CD4-positive, alpha-beta T cell (primary cell): ENCODE data around the gene ME3. TPM values are rescaled to one million over a fixed set of nuclear protein-coding genes. Genes with fewer than 3 reads are reported as not detected.

Experiments
- ATAC-seq: fragments of 200-7000 bp; cut with Tn5 transposase; one replicate; pipeline ENCODE4 v1.10.0; 2022; ENCODE audit warnings: mild to moderate bottlenecking; ENCODE audit not compliant: poor library complexity
- CTCF ChIA-PET: fragments of 350-600 bp; sonication (Branson Sonifier 250); formaldehyde crosslinking; loops from one replicate; lab custom pipeline; 2021; ENCODE audit warnings: antibody characterized with exemption, inconsistent platforms; lab: Charles Lee
- POLR2A ChIA-PET: fragments of 350-600 bp; sonication (Branson Sonifier 250); formaldehyde crosslinking; loops from one replicate; lab custom pipeline; 2021; ENCODE audit warnings: antibody characterized with exemption, inconsistent platforms; lab: Charles Lee
- DNase-seq, 14 experiments: peaks; one replicate each; pipeline ENCODE4 v3.0.0-alpha.2; 2013 to 2020; ENCODE audit warnings: mixed read lengths in 2 of 14
- H3K27ac ChIP-seq, 2 donors: one replicate each; pipeline versions ENCODE4 v1.5.1 to v1.7.0; 2013; ENCODE audit warnings: low read length in 2 of 2, low read depth in 1 of 2, mild to moderate bottlenecking in 1 of 2
- H3K27me3 ChIP-seq, 2 experiments: 1 replicate in 1 of 2; 2 replicates in 1 of 2; pipeline versions ENCODE4 v1.6.1 to v1.7.0; 2013; ENCODE audit warnings: low read length in 2 of 2, control low read depth in 1 of 2, mild to moderate bottlenecking in 1 of 2, moderate library complexity in 1 of 2; ENCODE audit not compliant: insufficient read depth in 2 of 2, control insufficient read depth in 1 of 2
- H3K36me3 ChIP-seq: one replicate; pipeline ENCODE4 v1.6.1; 2013; ENCODE audit warnings: low read length, control low read depth; ENCODE audit not compliant: insufficient read depth
- H3K4me1 ChIP-seq: one replicate; pipeline ENCODE4 v1.6.1; 2013; ENCODE audit warnings: low read length, control low read depth; ENCODE audit not compliant: insufficient read depth
- H3K4me3 ChIP-seq: one replicate; pipeline ENCODE4 v1.5.1; 2013; ENCODE audit warnings: mild to moderate bottlenecking, low read length, moderate library complexity
- H3K9me3 ChIP-seq, 2 experiments: 1 replicate in 1 of 2; 2 replicates in 1 of 2; pipeline versions ENCODE4 v1.6.1 to v1.7.0; 2013; ENCODE audit warnings: low read length in 2 of 2, mild to moderate bottlenecking in 2 of 2, control low read depth in 1 of 2, moderate library complexity in 1 of 2; ENCODE audit not compliant: control insufficient read depth in 1 of 2, insufficient read depth in 1 of 2
- H3K27ac Mint-ChIP-seq: one replicate; pipeline ENCODE4 v1.8.0; 2020; ENCODE audit warnings: mixed read lengths
- H3K27me3 Mint-ChIP-seq: one replicate; pipeline ENCODE4 v1.8.0; 2021; ENCODE audit warnings: mixed read lengths
- H3K36me3 Mint-ChIP-seq: one replicate; pipeline ENCODE4 v1.8.0; 2021; ENCODE audit warnings: low read depth, mixed read lengths
- H3K4me1 Mint-ChIP-seq: one replicate; pipeline ENCODE4 v1.8.0; 2021; ENCODE audit warnings: low read depth, mixed read lengths
- H3K4me3 Mint-ChIP-seq: one replicate; pipeline ENCODE4 v1.8.0; 2020; ENCODE audit warnings: mild to moderate bottlenecking, mixed read lengths
- H3K9me3 Mint-ChIP-seq: one replicate; pipeline ENCODE4 v1.8.0; 2020; ENCODE audit warnings: mixed read lengths
- intact Hi-C, 2 experiments: fragments of 100-400 bp; cut with DNase I in 1 of 2; cut with micrococcal nuclease in 1 of 2; formaldehyde crosslinking; loops; one replicate each; pipeline versions ENCODE4 v1.15.1 to v1.9.0; 2023 to 2025; cut with DNase I, micrococcal nuclease
- total RNA-seq, 174 experiments: library from RNA in 2 of 174; stranded (reverse) in 2 of 174; gene quantifications; one replicate each; pipeline ENCODE4 v1.2.3 and lab custom pipeline; 2021 to 2026
- TF ChIP-seq, protein P1 (sequence below): fragments of 200-600 bp; IDR thresholded peaks from one replicate; pipeline ENCODE4 v1.8.0; 2022; ENCODE audit warnings: antibody characterized with exemption, mild to moderate bottlenecking

The ME3 gene
- total RNA-seq, 2 experiments from 2014 or later, result 9.1 to 10.6 TPM

GRCh38 chr11:86696004-86696403 is 23.6 kb upstream of the ME3 start:
- intact Hi-C loops, result no loop called here
- H3K36me3 ChIP-seq, result no peaks in the 10 kb centered on the region

DNA sequence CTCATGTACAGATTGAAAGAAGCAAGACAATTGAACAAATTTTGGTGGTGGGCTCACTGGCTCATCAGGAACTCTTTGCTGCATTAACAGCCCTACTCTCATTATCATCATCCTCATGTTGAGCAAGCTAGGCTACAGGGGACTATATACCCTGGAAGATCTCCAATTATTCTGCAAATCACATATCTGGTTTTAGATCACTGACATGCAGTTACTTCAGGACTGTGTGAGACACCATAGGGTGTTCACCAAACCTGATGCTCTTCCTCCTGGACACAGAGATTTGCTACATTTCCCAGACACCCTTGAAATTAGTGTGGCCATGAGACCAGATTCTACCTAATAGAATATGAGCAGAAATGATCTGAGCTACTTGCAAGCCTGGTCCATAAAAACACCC is 23.0 kb upstream of the ME3 start:
- H3K9me3 ChIP-seq, result no peaks in the 10 kb centered on the region
- no peaks in the 10 kb centered on the region for H3K36me3 ChIP-seq
- H3K4me3 Mint-ChIP-seq, result no peak overlapping the region
- no peaks in the 10 kb centered on the region for H3K27me3 ChIP-seq
- H3K36me3 Mint-ChIP-seq, result no peaks in the 10 kb centered on the region
- no peaks in the 10 kb centered on the region for H3K4me1 Mint-ChIP-seq
- DNase-seq (no peak), ATAC-seq (no peak)
- CTCF ChIA-PET, result no interaction called here
- POLR2A ChIA-PET, result no interaction called here
- no peak overlapping the region for H3K27ac ChIP-seq
- H3K4me1 ChIP-seq, result no peaks in the 10 kb centered on the region
- H3K9me3 Mint-ChIP-seq, result no peaks in the 10 kb centered on the region
- no peak overlapping the region for H3K27ac Mint-ChIP-seq
- intact Hi-C loops, result no loop called here
- H3K4me3 ChIP-seq, result no peak overlapping the region
- H3K27me3 Mint-ChIP-seq, result no peaks in the 10 kb centered on the region
- TF ChIP-seq, protein P1, sequence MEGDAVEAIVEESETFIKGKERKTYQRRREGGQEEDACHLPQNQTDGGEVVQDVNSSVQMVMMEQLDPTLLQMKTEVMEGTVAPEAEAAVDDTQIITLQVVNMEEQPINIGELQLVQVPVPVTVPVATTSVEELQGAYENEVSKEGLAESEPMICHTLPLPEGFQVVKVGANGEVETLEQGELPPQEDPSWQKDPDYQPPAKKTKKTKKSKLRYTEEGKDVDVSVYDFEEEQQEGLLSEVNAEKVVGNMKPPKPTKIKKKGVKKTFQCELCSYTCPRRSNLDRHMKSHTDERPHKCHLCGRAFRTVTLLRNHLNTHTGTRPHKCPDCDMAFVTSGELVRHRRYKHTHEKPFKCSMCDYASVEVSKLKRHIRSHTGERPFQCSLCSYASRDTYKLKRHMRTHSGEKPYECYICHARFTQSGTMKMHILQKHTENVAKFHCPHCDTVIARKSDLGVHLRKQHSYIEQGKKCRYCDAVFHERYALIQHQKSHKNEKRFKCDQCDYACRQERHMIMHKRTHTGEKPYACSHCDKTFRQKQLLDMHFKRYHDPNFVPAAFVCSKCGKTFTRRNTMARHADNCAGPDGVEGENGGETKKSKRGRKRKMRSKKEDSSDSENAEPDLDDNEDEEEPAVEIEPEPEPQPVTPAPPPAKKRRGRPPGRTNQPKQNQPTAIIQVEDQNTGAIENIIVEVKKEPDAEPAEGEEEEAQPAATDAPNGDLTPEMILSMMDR, result no peak

More at GRCh38 chr11:86696004-86696403, 23.6 kb upstream of the ME3 start:
- Histone ChIP-seq H3K4me3 (no peak overlapping the region), H3K27ac (no peak overlapping the region), H3K4me1 (no peaks in the 10 kb centered on the region), H3K9me3 (no peaks in the 10 kb centered on the region), H3K27me3 (no peaks in the 10 kb centered on the region)
- H3K27ac Mint-ChIP-seq, result no peak overlapping the region
- H3K4me3 Mint-ChIP-seq, result no peak overlapping the region
- ATAC-seq (no peak), DNase-seq (no peak)
- TF ChIP-seq, protein P1, result no peak
- no peaks in the 10 kb centered on the region for H3K9me3 Mint-ChIP-seq
- POLR2A ChIA-PET, result no interaction called here
- no peaks in the 10 kb centered on the region for H3K27me3 Mint-ChIP-seq
- H3K4me1 Mint-ChIP-seq, result no peaks in the 10 kb centered on the region
- CTCF ChIA-PET, result no interaction called here
- H3K36me3 Mint-ChIP-seq, result no peaks in the 10 kb centered on the region

- intact Hi-C loops, result no loop called here
- CTCF ChIA-PET, result no interaction called here
- Histone ChIP-seq H3K9me3 (no peaks in the 10 kb centered on the region), H3K4me1 (no peaks in the 10 kb centered on the region), H3K27ac (no peak overlapping the region), H3K4me3 (no peak overlapping the region), H3K36me3 (no peaks in the 10 kb centered on the region), H3K27me3 (no peaks in the 10 kb centered on the region)
- Mint-ChIP-seq H3K36me3 (no peaks in the 10 kb centered on the region), H3K4me3 (no peak overlapping the region), H3K27ac (no peak overlapping the region), H3K9me3 (no peaks in the 10 kb centered on the region), H3K4me1 (no peaks in the 10 kb centered on the region), H3K27me3 (no peaks in the 10 kb centered on the region)
- ATAC-seq (no peak), DNase-seq (no peak)
- TF ChIP-seq, protein P1, result no peak
- POLR2A ChIA-PET, result no interaction called here
These were observed 21.1 kb upstream of the ME3 start for GRCh38 chr11:86693518-86693917.
